ENCODE data around the gene TAB2. TPM values are rescaled to one million over a fixed set of nuclear protein-coding genes. Genes with fewer than 3 reads are reported as not detected.

Gene TAB2
- total RNA-seq, 4 donors from 2014 or later = 49.8 to 81.8 (median 74.1) TPM

- no peaks in the 10 kb centered on the region for H3K27me3 ChIP-seq
- TF ChIP-seq POLR2AphosphoS5 (IDR thresholded peaks at IDR 0.05) (no peak), EP300 (IDR thresholded peaks at IDR 0.05) (no peak), POLR2A (IDR thresholded peaks at IDR 0.05) (no peak), CTCF (IDR thresholded peaks at IDR 0.05) (no peak)
- peaks cover 47% of the 10 kb centered on the region for H3K4me1 ChIP-seq
- H3K4me3 ChIP-seq = no peak overlapping the region
- H3K36me3 ChIP-seq = no peaks in the 10 kb centered on the region
- WGBS = 56% methylated on average over 1 of the region's 1 CpG
- no peak overlapping the region for H3K27ac ChIP-seq
- no peaks in the 10 kb centered on the region for H3K9me3 ChIP-seq
- DNase-seq (ENCODE audit: low spot score in 2 of 2) = no peak
Observed at GRCh38 chr6:149329529-149329928, 12.0 kb downstream of the TAB2 start.

GRCh38 chr6:149330133-149330532 is 12.6 kb downstream of the TAB2 start:
- H3K27ac ChIP-seq = no peak overlapping the region
- H3K4me1 ChIP-seq = peaks cover 49% of the 10 kb centered on the region
- DNase-seq (ENCODE audit: low spot score in 2 of 2) = no peak
- no peak for TF ChIP-seq EP300 (IDR thresholded peaks at IDR 0.05)
- TF ChIP-seq POLR2A (IDR thresholded peaks at IDR 0.05) = no peak
- no peak for TF ChIP-seq POLR2AphosphoS5 (IDR thresholded peaks at IDR 0.05)
- no peak for TF ChIP-seq CTCF (IDR thresholded peaks at IDR 0.05)
- H3K4me3 ChIP-seq = no peak overlapping the region
- no peaks in the 10 kb centered on the region for H3K27me3 ChIP-seq
- 67% methylated on average over 2 of the region's 2 CpGs for WGBS
- H3K36me3 ChIP-seq = no peaks in the 10 kb centered on the region
- H3K9me3 ChIP-seq = no peaks in the 10 kb centered on the region

GRCh38 chr6:149331043-149331807 is 13.7 kb downstream of the TAB2 start:
- no peak for TF ChIP-seq CTCF (IDR thresholded peaks at IDR 0.05)
- TF ChIP-seq POLR2AphosphoS5 (IDR thresholded peaks at IDR 0.05) = no peak
- TF ChIP-seq POLR2A (IDR thresholded peaks at IDR 0.05) = no peak
- no peak for TF ChIP-seq EP300 (IDR thresholded peaks at IDR 0.05)
- WGBS = 87% methylated on average over 2 of the region's 2 CpGs
- Histone ChIP-seq H3K9me3 (no peaks in the 10 kb centered on the region), H3K36me3 (no peaks in the 10 kb centered on the region), H3K27me3 (no peaks in the 10 kb centered on the region), H3K4me3 (no peak overlapping the region), H3K27ac (no peak overlapping the region), H3K4me1 (peaks cover 59% of the 10 kb centered on the region)
- no peak for DNase-seq (ENCODE audit: low spot score in 2 of 2)

GRCh38 chr6:149331871-149332270 is 14.4 kb downstream of the TAB2 start:
- Histone ChIP-seq H3K27me3 (no peaks in the 10 kb centered on the region), H3K36me3 (no peaks in the 10 kb centered on the region), H3K4me3 (no peak overlapping the region), H3K4me1 (peaks cover 65% of the 10 kb centered on the region), H3K27ac (no peak overlapping the region), H3K9me3 (no peaks in the 10 kb centered on the region)
- TF ChIP-seq POLR2AphosphoS5 (IDR thresholded peaks at IDR 0.05) (no peak), CTCF (IDR thresholded peaks at IDR 0.05) (no peak), EP300 (IDR thresholded peaks at IDR 0.05) (no peak), POLR2A (IDR thresholded peaks at IDR 0.05) (no peak)
- DNase-seq (ENCODE audit: low spot score in 2 of 2) = no peak
- 78% methylated on average over 2 of the region's 2 CpGs for WGBS

GRCh38 chr6:149332602-149333265 is 15.2 kb downstream of the TAB2 start:
- Histone ChIP-seq H3K36me3 (no peaks in the 10 kb centered on the region), H3K4me1 (peaks cover 74% of the 10 kb centered on the region), H3K4me3 (no peak overlapping the region), H3K9me3 (no peaks in the 10 kb centered on the region), H3K27ac (no peak overlapping the region), H3K27me3 (no peaks in the 10 kb centered on the region)
- TF ChIP-seq POLR2AphosphoS5 (IDR thresholded peaks at IDR 0.05) = no peak
- no peak for TF ChIP-seq POLR2A (IDR thresholded peaks at IDR 0.05)
- 80% methylated on average over 5 of the region's 5 CpGs for WGBS
- DNase-seq (ENCODE audit: low spot score in 2 of 2) = no peak

Measured in suprapubic skin (tissue), 4 donors.